ENCODE measurements around the gene TMEM18. TPM values are rescaled to one million over a fixed set of nuclear protein-coding genes. Genes with fewer than 3 reads are reported as not detected.
A peak's percentile ranks its signal among the peaks of the same experiment; 100 is the strongest.

TMEM18 gene
- 14.4 and 20.8 TPM in 2 replicates for total RNA-seq (2012; rRNA removed)

DNA sequence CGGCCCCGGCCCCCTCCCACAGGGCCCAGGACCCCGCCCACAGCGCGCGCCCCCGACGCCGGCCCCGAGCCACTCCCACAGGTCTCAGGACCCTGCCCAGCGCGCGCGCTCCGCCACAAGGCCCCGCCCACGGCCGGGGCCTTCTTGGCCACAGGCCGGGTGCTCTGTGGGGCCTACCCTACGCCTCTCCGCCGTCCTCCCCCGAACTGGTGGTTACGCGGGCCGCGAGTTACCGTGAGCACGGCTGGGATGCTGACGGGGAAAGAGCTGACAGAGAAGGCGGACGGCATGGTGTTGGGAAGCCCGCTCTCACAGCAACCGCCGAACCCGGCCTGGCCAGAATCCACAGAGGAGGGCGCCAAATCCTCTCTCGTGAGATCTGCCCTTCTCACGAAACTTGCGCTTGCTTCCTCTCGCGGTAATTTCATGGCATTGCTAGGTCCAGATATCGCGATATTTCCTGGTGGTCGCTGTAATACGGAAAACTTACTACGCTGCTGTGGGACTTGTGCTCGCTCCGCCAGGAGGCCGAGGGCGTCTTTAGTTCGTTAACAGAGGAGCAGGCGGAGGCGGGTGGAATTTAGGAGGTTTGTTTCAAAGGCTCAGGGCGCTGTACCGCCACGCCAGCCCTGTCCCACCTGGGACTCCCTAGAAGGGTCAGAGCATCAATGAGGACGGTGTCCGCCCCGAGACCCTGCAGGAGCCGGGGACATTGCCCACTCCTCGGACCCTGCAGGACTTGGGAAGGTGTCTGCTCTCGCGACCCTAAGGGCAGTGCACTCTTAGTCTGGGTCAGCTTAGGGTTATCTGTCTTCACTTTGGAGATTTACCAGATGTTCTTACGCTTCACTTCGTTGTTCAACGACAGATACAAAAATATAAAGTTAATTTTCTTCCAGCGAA is at the start of gene TMEM18:
Gene TMEM18, minus strand, starts transcription at position 351 of the 903 bp plus-strand sequence. Its CDS starts 61 bp downstream, at position 290.
- H3K36me3 ChIP-seq (ENCODE audit: insufficient read depth, low read length): peaks cover 9% of the 10 kb centered on the region
- no peaks in the 10 kb centered on the region for H3K9me3 ChIP-seq (replicated peaks; ENCODE audit: low read length)
- peak within 1 kb of the TSS; percentile 99 for H3K4me2 ChIP-seq (ENCODE audit: low read length)
- no peaks in the 10 kb centered on the region for H3K27me3 ChIP-seq (ENCODE audit: control insufficient read depth, insufficient read depth, low read length)
- peaks cover 40% of the 10 kb centered on the region for H3K4me1 ChIP-seq (ENCODE audit: control insufficient read depth, insufficient read depth, low read length)
- H3K4me3 ChIP-seq (ENCODE audit: low read length): peak within 1 kb of the TSS; percentile 89
- peak within 1 kb of the TSS; percentile 97 for H3K9ac ChIP-seq (ENCODE audit: low read depth, low read length)

DNA sequence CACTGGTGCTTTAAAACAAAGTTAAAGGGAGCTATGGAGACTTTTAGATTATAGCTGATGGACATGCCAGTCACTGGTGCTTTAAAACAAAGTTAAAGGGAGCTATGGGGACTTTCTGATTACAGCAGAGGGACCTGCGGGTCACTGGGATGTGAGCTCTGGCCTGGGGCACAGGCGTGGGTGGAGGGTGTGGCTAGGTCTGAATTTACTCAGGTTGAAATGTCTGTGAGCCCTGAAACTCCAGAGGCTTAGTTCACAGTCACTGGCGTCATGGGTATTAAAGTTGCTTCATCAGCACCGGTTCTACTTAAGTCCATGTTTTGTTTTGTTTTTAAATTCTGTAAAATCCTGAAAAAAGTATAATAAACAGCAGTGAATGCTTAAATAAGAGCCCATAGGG is 49.0 kb upstream of the TMEM18 start:
- no peaks in the 10 kb centered on the region for H3K9me3 ChIP-seq (replicated peaks; ENCODE audit: low read length)
- H3K9ac ChIP-seq (ENCODE audit: low read depth, low read length): no peak overlapping the region
- no peak overlapping the region for H3K4me3 ChIP-seq (ENCODE audit: low read length)
- no peaks in the 10 kb centered on the region for H3K36me3 ChIP-seq (ENCODE audit: insufficient read depth, low read length)
- no peak overlapping the region for H3K4me2 ChIP-seq (ENCODE audit: low read length)
- H3K27me3 ChIP-seq (ENCODE audit: control insufficient read depth, insufficient read depth, low read length): no peaks in the 10 kb centered on the region
- no peaks in the 10 kb centered on the region for H3K4me1 ChIP-seq (ENCODE audit: control insufficient read depth, insufficient read depth, low read length)

DNA sequence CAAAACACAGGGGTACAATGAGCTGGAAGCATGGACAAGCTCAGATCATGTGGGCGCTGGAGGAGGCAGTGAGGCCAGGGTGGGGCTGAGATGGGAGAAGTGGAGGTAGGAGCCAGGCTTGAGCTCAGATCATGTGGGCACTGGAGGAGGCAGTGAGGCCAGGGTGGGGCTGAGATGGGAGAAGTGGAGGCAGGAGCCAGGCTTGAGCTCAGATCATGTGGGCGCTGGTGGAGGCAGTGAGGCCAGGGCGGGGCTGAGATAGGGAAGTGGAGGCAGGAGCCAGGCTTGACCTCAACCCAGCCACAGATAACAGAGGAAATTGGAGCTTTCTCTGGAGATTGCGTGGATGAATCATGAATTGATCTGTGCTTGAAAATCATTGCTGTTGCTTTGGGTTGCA is 48.3 kb upstream of the TMEM18 start:
- Histone ChIP-seq H3K9me3 (replicated peaks; ENCODE audit: low read length) (no peaks in the 10 kb centered on the region), H3K9ac (ENCODE audit: low read depth, low read length) (no peak overlapping the region), H3K4me2 (ENCODE audit: low read length) (no peak overlapping the region), H3K4me3 (ENCODE audit: low read length) (no peak overlapping the region), H3K4me1 (ENCODE audit: control insufficient read depth, insufficient read depth, low read length) (no peaks in the 10 kb centered on the region), H3K36me3 (ENCODE audit: insufficient read depth, low read length) (no peaks in the 10 kb centered on the region), H3K27me3 (ENCODE audit: control insufficient read depth, insufficient read depth, low read length) (no peaks in the 10 kb centered on the region)

DNA sequence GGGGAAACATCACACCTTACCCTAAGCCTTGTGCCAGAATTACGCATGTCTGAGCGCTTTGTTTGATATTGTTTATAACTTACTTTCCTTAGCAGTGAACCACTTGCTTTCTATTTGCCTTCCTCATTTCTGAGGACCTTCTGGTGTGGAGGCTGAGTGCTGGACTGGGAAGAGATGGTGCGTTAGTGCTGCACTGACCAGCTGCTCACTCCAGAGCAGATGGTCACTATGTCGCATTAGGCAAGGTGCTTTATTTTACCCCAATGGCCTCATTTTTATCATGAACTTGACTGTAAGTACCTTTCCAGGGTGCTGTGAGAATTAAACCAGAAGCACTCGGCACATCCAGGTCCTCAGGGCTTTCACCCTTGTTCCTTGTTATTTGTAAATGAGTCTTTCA is 46.6 kb upstream of the TMEM18 start:
- no peaks in the 10 kb centered on the region for H3K27me3 ChIP-seq (ENCODE audit: control insufficient read depth, insufficient read depth, low read length)
- H3K4me3 ChIP-seq (ENCODE audit: low read length): no peak overlapping the region
- no peaks in the 10 kb centered on the region for H3K9me3 ChIP-seq (replicated peaks; ENCODE audit: low read length)
- H3K4me1 ChIP-seq (ENCODE audit: control insufficient read depth, insufficient read depth, low read length): no peaks in the 10 kb centered on the region
- H3K4me2 ChIP-seq (ENCODE audit: low read length): no peak overlapping the region
- no peak overlapping the region for H3K9ac ChIP-seq (ENCODE audit: low read depth, low read length)
- H3K36me3 ChIP-seq (ENCODE audit: insufficient read depth, low read length): no peaks in the 10 kb centered on the region

DNA sequence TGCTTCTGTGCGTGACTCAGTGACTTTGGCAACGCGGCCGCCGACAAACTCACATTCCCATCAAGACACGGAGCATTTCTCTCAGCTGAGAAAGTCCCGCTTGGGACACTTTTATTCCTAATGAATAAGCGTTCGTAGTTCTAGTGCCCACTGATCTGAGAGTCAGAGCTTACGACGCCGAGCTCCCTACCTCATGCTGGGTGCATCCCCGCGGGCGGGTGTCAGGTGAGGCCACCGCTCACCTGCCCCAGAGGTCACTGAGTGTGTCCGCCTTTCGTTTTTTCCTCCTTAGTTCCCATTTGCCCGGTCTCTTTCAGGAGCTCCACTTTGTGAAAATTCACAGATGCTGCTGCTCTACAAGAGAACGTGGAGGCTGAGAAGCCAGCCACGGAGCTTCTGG is 43.6 kb upstream of the TMEM18 start:
- no peaks in the 10 kb centered on the region for H3K4me1 ChIP-seq (ENCODE audit: control insufficient read depth, insufficient read depth, low read length)
- H3K4me3 ChIP-seq (ENCODE audit: low read length): no peak overlapping the region
- H3K36me3 ChIP-seq (ENCODE audit: insufficient read depth, low read length): no peaks in the 10 kb centered on the region
- H3K4me2 ChIP-seq (ENCODE audit: low read length): no peak overlapping the region
- no peaks in the 10 kb centered on the region for H3K9me3 ChIP-seq (replicated peaks; ENCODE audit: low read length)
- no peaks in the 10 kb centered on the region for H3K27me3 ChIP-seq (ENCODE audit: control insufficient read depth, insufficient read depth, low read length)
- no peak overlapping the region for H3K9ac ChIP-seq (ENCODE audit: low read depth, low read length)

DNA sequence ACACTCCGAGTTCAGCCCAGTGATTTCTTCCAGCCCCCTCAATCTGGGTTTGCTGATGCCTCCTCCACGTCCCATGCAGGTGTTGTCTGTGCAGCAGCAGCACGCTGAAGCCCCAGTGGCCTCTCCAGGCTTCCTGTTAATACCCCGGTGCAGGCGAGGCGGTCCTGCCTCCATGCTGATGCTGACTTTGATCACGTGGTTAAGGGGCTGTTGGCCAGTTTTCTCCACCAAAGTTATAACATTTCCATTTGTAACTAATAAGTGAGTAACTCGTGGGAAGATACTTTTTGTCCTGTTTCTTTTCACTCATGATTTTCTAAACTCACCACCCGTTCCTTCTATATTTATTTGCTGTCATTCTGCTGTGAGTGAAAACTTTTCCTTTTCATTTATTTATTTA is 42.5 kb upstream of the TMEM18 start:
- no peaks in the 10 kb centered on the region for H3K36me3 ChIP-seq (ENCODE audit: insufficient read depth, low read length)
- no peaks in the 10 kb centered on the region for H3K9me3 ChIP-seq (replicated peaks; ENCODE audit: low read length)
- H3K4me2 ChIP-seq (ENCODE audit: low read length): no peak overlapping the region
- H3K4me3 ChIP-seq (ENCODE audit: low read length): no peak overlapping the region
- no peaks in the 10 kb centered on the region for H3K27me3 ChIP-seq (ENCODE audit: control insufficient read depth, insufficient read depth, low read length)
- H3K9ac ChIP-seq (ENCODE audit: low read depth, low read length): no peak overlapping the region
- H3K4me1 ChIP-seq (ENCODE audit: control insufficient read depth, insufficient read depth, low read length): no peaks in the 10 kb centered on the region

DNA sequence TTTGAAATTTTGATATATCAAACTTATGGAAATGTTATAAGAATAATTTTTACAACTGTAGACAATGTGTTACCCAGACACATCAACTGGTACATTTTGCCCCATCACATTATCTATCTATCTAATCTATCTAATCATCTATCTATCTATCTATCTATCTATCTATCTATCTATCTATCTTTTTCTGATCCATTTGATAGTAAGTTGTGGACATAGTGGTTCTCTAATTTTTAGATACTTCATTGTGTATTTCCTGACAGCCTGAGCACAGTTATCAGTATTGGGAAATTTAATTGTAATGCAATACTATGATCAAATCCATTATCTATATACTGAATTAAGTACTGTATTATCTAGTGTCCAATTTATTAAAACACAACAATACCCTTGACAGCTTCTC is 42.0 kb upstream of the TMEM18 start:
- H3K9me3 ChIP-seq (replicated peaks; ENCODE audit: low read length): no peaks in the 10 kb centered on the region
- no peaks in the 10 kb centered on the region for H3K27me3 ChIP-seq (ENCODE audit: control insufficient read depth, insufficient read depth, low read length)
- no peaks in the 10 kb centered on the region for H3K4me1 ChIP-seq (ENCODE audit: control insufficient read depth, insufficient read depth, low read length)
- no peak overlapping the region for H3K9ac ChIP-seq (ENCODE audit: low read depth, low read length)
- H3K36me3 ChIP-seq (ENCODE audit: insufficient read depth, low read length): no peaks in the 10 kb centered on the region
- no peak overlapping the region for H3K4me3 ChIP-seq (ENCODE audit: low read length)
- no peak overlapping the region for H3K4me2 ChIP-seq (ENCODE audit: low read length)

DNA sequence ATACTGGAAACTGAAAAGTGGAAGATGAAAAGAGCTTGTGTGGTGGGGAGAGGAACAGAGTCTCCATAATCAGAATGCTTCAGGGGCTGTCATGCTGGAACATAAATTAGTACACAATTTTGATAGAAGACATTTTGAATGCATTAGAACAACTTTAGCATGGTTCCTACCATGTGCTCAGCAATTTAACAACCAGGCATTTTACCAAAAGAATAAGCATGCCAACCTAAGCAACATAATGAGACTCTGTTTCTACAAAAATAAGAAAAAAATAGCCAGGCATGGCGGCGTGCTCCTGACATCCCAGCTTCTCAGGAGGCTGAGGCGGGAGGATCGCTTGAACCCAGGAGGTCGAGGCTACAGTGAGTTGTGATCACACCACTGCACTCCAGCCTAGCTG is 40.5 kb upstream of the TMEM18 start:
- no peak overlapping the region for H3K4me3 ChIP-seq (ENCODE audit: low read length)
- no peaks in the 10 kb centered on the region for H3K36me3 ChIP-seq (ENCODE audit: insufficient read depth, low read length)
- no peaks in the 10 kb centered on the region for H3K27me3 ChIP-seq (ENCODE audit: control insufficient read depth, insufficient read depth, low read length)
- H3K9ac ChIP-seq (ENCODE audit: low read depth, low read length): no peak overlapping the region
- no peak overlapping the region for H3K4me2 ChIP-seq (ENCODE audit: low read length)
- no peaks in the 10 kb centered on the region for H3K9me3 ChIP-seq (replicated peaks; ENCODE audit: low read length)
- H3K4me1 ChIP-seq (ENCODE audit: control insufficient read depth, insufficient read depth, low read length): no peaks in the 10 kb centered on the region

DNA sequence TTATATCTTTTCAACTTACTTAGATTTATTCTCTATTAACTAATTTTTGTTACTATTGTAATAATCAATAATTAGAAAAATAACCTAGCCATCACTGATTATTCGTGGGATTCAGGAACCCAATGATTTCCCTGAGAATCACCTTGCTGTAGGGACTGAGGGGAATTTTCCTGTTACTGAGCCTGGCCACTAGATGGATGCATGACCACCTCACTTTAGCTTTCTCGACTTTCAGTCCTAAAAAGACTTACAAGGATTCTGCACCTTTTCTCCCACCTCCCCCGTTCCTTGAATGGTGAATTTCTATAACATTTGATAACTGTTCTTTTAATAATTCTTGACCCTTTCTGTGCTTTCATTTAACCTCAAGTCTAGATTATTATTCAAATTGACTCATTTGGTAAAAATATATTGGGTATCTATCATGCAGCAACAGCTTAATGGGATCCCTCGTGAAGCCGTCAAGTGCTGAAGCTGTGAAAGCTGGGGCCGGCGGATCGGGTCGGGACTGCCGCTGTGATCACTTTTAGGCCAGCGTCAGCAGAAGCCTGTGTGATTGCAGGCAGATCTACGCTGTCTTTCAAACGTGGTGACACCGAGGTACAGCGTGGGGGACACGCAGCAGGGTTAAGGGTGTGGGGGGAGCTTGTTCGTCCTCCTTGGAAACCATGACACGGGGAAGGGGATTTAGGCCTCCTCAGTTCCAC is 38.8 kb upstream of the TMEM18 start:
- H3K4me3 ChIP-seq (ENCODE audit: low read length): no peak overlapping the region
- H3K27me3 ChIP-seq (ENCODE audit: control insufficient read depth, insufficient read depth, low read length): no peaks in the 10 kb centered on the region
- H3K36me3 ChIP-seq (ENCODE audit: insufficient read depth, low read length): no peaks in the 10 kb centered on the region
- no peak overlapping the region for H3K4me2 ChIP-seq (ENCODE audit: low read length)
- H3K4me1 ChIP-seq (ENCODE audit: control insufficient read depth, insufficient read depth, low read length): no peaks in the 10 kb centered on the region
- H3K9me3 ChIP-seq (replicated peaks; ENCODE audit: low read length): no peaks in the 10 kb centered on the region
- H3K9ac ChIP-seq (ENCODE audit: low read depth, low read length): no peak overlapping the region

DNA sequence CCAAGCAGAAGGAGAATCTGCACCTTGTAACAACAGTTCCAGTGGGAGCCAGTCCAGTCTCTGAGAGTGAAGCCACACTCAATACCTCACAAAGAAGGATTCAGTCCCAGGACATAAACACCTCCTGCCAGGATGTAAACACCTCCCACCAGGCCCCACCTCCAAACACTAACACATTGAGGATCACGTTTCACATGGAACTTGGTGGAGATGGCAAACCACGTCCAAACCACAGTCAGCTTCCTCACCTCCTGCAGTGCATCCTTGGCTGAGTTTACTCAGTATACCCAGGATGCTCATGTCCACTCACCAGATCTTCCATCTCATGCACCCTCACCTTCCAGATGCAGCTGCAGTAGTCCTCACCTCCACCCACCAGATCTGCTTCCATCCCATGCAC is 37.8 kb upstream of the TMEM18 start:
- no peak overlapping the region for H3K4me2 ChIP-seq (ENCODE audit: low read length)
- H3K36me3 ChIP-seq (ENCODE audit: insufficient read depth, low read length): no peaks in the 10 kb centered on the region
- H3K4me3 ChIP-seq (ENCODE audit: low read length): no peak overlapping the region
- H3K27me3 ChIP-seq (ENCODE audit: control insufficient read depth, insufficient read depth, low read length): no peaks in the 10 kb centered on the region
- H3K9me3 ChIP-seq (replicated peaks; ENCODE audit: low read length): no peaks in the 10 kb centered on the region
- no peaks in the 10 kb centered on the region for H3K4me1 ChIP-seq (ENCODE audit: control insufficient read depth, insufficient read depth, low read length)
- H3K9ac ChIP-seq (ENCODE audit: low read depth, low read length): no peak overlapping the region

DNA sequence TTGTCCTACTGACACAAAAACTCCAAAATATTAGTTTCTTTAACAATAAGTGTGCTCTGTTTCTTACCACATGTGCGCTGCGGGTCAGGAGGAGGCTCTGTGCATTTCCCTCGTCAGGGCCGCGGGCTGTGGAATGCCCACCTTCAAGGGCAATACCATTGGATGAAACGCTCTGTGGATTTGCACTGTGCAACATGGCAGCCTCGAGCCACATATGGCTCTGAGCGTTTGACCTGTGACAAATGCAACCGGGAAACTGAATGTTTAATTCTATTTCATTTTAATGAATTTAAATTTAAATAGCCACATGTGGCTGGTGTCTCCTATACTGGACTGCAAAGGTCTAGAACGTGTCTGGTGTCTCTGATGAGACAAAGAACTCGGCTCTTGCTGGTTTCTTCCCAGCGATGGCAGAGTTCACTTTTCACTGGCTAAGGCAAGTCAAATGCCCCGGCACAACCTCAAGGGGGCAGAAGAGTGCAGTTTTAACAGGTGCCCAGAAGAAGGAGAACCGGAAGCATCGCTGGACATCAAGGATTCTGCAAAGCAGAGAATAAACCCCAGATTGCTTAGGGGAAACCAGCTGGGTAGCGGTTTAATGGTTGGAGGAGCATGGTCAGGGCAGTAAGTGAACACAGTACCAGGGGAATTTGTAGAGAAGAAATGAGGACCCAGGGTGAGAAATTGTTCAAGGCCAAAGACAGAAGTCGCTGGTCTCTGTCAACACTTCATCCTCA is 37.0 kb upstream of the TMEM18 start:
- Histone ChIP-seq H3K9me3 (replicated peaks; ENCODE audit: low read length) (no peaks in the 10 kb centered on the region), H3K27me3 (ENCODE audit: control insufficient read depth, insufficient read depth, low read length) (no peaks in the 10 kb centered on the region), H3K36me3 (ENCODE audit: insufficient read depth, low read length) (no peaks in the 10 kb centered on the region), H3K4me3 (ENCODE audit: low read length) (no peak overlapping the region), H3K4me2 (ENCODE audit: low read length) (no peak overlapping the region), H3K4me1 (ENCODE audit: control insufficient read depth, insufficient read depth, low read length) (no peaks in the 10 kb centered on the region), H3K9ac (ENCODE audit: low read depth, low read length) (no peak overlapping the region)

Measured in skeletal muscle satellite cell (primary cell).